ENCODE data around the gene MAPK7.

Gene MAPK7

GRCh38 chr17:19381741-19382444, 3.6 kb downstream of the MAPK7 start:
- DNase-seq = no peak

GRCh38 chr17:19382531-19383444, 4.5 kb downstream of the MAPK7 start:
- no peak for DNase-seq

GRCh38 chr17:19383681-19384470, 5.6 kb downstream of the MAPK7 start:
- DNase-seq = no peak

GRCh38 chr17:19384723-19385391, 6.6 kb downstream of the MAPK7 start:
- no peak for DNase-seq

GRCh38 chr17:19385521-19385983, 7.3 kb downstream of the MAPK7 start:
- DNase-seq = no peak

- DNase-seq = no peak
These were observed 8.0 kb downstream of the MAPK7 start for GRCh38 chr17:19386051-19386929.

- DNase-seq = no peak
These were observed 8.9 kb downstream of the MAPK7 start, which contains the start of gene MFAP4 for GRCh38 chr17:19386974-19387920. Gene MFAP4 (minus strand): TSS chr17:19387190. CDS start chr17:19387155, 35 bp downstream.

GRCh38 chr17:19387921-19388521, 9.7 kb downstream of the MAPK7 start:
- no peak for DNase-seq

GRCh38 chr17:19388791-19389785, 10.8 kb downstream of the MAPK7 start:
- no peak for DNase-seq

GRCh38 chr17:19390951-19391350, 12.7 kb downstream of the MAPK7 start:
- DNase-seq = no peak

GRCh38 chr17:19391432-19391831, 13.1 kb downstream of the MAPK7 start:
- no peak for DNase-seq

- DNase-seq = no peak
These were observed 14.0 kb downstream of the MAPK7 start for GRCh38 chr17:19392303-19392702.

- no peak for DNase-seq
These were observed 19.3 kb downstream of the MAPK7 start for GRCh38 chr17:19397556-19398041.

GRCh38 chr17:19398301-19399181, 20.2 kb downstream of the MAPK7 start:
- DNase-seq = peak; percentile 22

GRCh38 chr17:19399750-19400450, 21.6 kb downstream of the MAPK7 start:
- no peak for DNase-seq

GRCh38 chr17:19401321-19402010, 23.2 kb downstream of the MAPK7 start:
- DNase-seq = no peak

Data from NCI-H2081 treated with DMSO at 0.1 percent for 48 hours (cell line).